Measurements from ENCODE around the gene ZFP36L2. TPM values are rescaled to one million over a fixed set of nuclear protein-coding genes. Genes with fewer than 3 reads are reported as not detected.

ZFP36L2 gene
- total and polyA plus RNA-seq, 9 of the 15 experiments (the other 6 are each of a cell fraction or from before 2014, with no cell fraction given): 4.1 to 60.6 (median 20.3) TPM

GRCh38 chr2:43178602-43179542, 47.5 kb downstream of the ZFP36L2 start (continued):
- peak; percentile 80 for TF ChIP-seq TEAD4 (IDR thresholded peaks at IDR 0.05; ENCODE audit: low read length)
- TF ChIP-seq TEAD4 (CRISPR knock-in tag; IDR thresholded peaks at IDR 0.05; ENCODE audit: borderline replicate concordance): no peak
- TF ChIP-seq RUNX1 (IDR thresholded peaks at IDR 0.05; ENCODE audit: low read depth): no peak; the same call in 1 of the 2 replicates
- 0 out of 2 replicates have a peak, but pooled peaks have one; percentile 3 for TF ChIP-seq MEF2D (tag; conservative IDR thresholded peaks at IDR 0.05; ENCODE audit: low read depth)
- TF ChIP-seq BHLHE40 (IDR thresholded peaks at IDR 0.05; ENCODE audit: low read length): peak; percentile 48
- no peak for TF ChIP-seq STAG1 (CRISPR knock-in tag; IDR thresholded peaks at IDR 0.05; ENCODE audit: borderline replicate concordance)
- no peak for TF ChIP-seq NFE2L1 (tag; IDR thresholded peaks at IDR 0.05; ENCODE audit: borderline replicate concordance, low read depth)
- no peak for TF ChIP-seq BRD4 (IDR thresholded peaks at IDR 0.05)
- TF ChIP-seq ZHX1 (conservative IDR thresholded peaks at IDR 0.05; ENCODE audit: low read length): no peak
- peak; percentile 76; the same call in 1 of the 2 replicates for TF ChIP-seq HMBOX1 (IDR thresholded peaks at IDR 0.05)
- TF ChIP-seq CCNT2 (IDR thresholded peaks at IDR 0.05; ENCODE audit: borderline replicate concordance, extremely low read depth, insufficient read length, low read depth, low read length): peak; percentile 89
- peak; percentile 28; the same call in 1 of the 2 replicates for TF ChIP-seq SP1 (CRISPR knock-in tag; IDR thresholded peaks at IDR 0.05)
- no peak for TF ChIP-seq CREBBP (IDR thresholded peaks at IDR 0.05; ENCODE audit: low read depth, low read length)
- no peak for TF ChIP-seq ZNF217 (CRISPR knock-in tag; IDR thresholded peaks at IDR 0.05)
- 0 out of 2 replicates have a peak, but pooled peaks have one; percentile 17 for TF ChIP-seq GTF2F1 (IDR thresholded peaks at IDR 0.05; ENCODE audit: low read depth, low read length)
- no peak for TF ChIP-seq ZNF444 (CRISPR knock-in tag; IDR thresholded peaks at IDR 0.05)
- no peak for TF ChIP-seq ZZZ3 (IDR thresholded peaks at IDR 0.05)
- TF ChIP-seq HMGN3 (IDR thresholded peaks at IDR 0.05; ENCODE audit: borderline replicate concordance, extremely low read depth, insufficient read length, low read depth, low read length): peak; percentile 88
- no peak for TF ChIP-seq ZNF311 (CRISPR knock-in tag; IDR thresholded peaks at IDR 0.05)
- TF ChIP-seq ZFP36 (IDR thresholded peaks at IDR 0.05; ENCODE audit: low read depth, low read length, partially characterized antibody): no peak
- TF ChIP-seq CBFB (CRISPR knock-in tag; IDR thresholded peaks at IDR 0.05): 0 out of 2 replicates have a peak, but pooled peaks have one; percentile 25
- TF ChIP-seq ZNF764 (CRISPR knock-in tag; IDR thresholded peaks at IDR 0.05; ENCODE audit: low read depth): no peak
- TF ChIP-seq ZFP1 (CRISPR knock-in tag; IDR thresholded peaks at IDR 0.05): no peak
- no peak for TF ChIP-seq MCM2 (IDR thresholded peaks at IDR 0.05; ENCODE audit: low read depth)

Data from K562 (cell line).